Chondrocyte (in vitro differentiated cells): ENCODE results near the gene SFXN4. TPM values are rescaled to one million over a fixed set of nuclear protein-coding genes. Genes with fewer than 3 reads are reported as not detected.
A peak's percentile ranks its signal among the peaks of the same experiment; 100 is the strongest.

ENCODE experiments used
- DNase-seq: peaks from one replicate; pipeline ENCODE4 v3.0.0; 2021; ENCODE audit warnings: mixed read lengths, low spot score
- H3K27ac Mint-ChIP-seq: one replicate; pipeline ENCODE4 v1.8.0; 2021; ENCODE audit warnings: mild to moderate bottlenecking, moderate library complexity, mixed read lengths; ENCODE audit not compliant: unreplicated experiment
- H3K27me3 Mint-ChIP-seq: 2 replicates; pipeline ENCODE4 v1.8.0; 2021; ENCODE audit warnings: low read depth, mixed read lengths
- H3K36me3 Mint-ChIP-seq: 2 replicates; pipeline ENCODE4 v1.8.0; 2021; ENCODE audit warnings: low read depth, mixed read lengths
- H3K4me1 Mint-ChIP-seq: 2 replicates; pipeline ENCODE4 v1.8.0; 2021; ENCODE audit warnings: low read depth, mild to moderate bottlenecking, mixed read lengths
- H3K4me3 Mint-ChIP-seq: one replicate; pipeline ENCODE4 v1.8.0; 2021; ENCODE audit warnings: mild to moderate bottlenecking, moderate library complexity, mixed read lengths; ENCODE audit not compliant: unreplicated experiment
- H3K9me3 Mint-ChIP-seq: 2 replicates; pipeline ENCODE4 v1.8.0; 2021; ENCODE audit warnings: low read depth, mixed read lengths
- CTCF ChIP-seq: fragments of 200-600 bp; sonication (generic); IDR thresholded peaks from 2 replicates; pipeline ENCODE4 v1.5.0; 2021; ENCODE audit warnings: antibody characterized with exemption, mild to moderate bottlenecking, moderate library complexity
- long read RNA-seq: library from polyadenylated mRNA; stranded (forward); transcript quantifications from one replicate; pipeline ENCODE4 v2.0.0, GENCODE V29; 2021
- total RNA-seq: library from RNA; stranded (reverse); gene quantifications from 3 replicates; pipeline ENCODE4 v1.2.1, GENCODE V29; 2021

The SFXN4 gene
- total RNA-seq = 12.8 to 13.9 TPM (median 13.9 TPM) in 3 replicates
- long read RNA-seq, transcript SFXN4-201 (14 exons, 1,363 nt) = major isoform, 12 of 15 reads
- long read RNA-seq, partial matches to known transcripts = 0 of 15 reads
- long read RNA-seq, other reads (novel, unspliced or antisense) = 3 of 15 reads

- TF ChIP-seq CTCF = peak; percentile 27
- no peak for DNase-seq
- no peaks in the 10 kb centered on the region for H3K9me3 Mint-ChIP-seq
- peak within 1 kb of the TSS; percentile 85 for H3K27ac Mint-ChIP-seq
- no peaks in the 10 kb centered on the region for H3K27me3 Mint-ChIP-seq
- H3K36me3 Mint-ChIP-seq = peaks cover 14% of the 10 kb centered on the region
- peaks cover 11% of the 10 kb centered on the region for H3K4me1 Mint-ChIP-seq
- peak within 1 kb of the TSS; percentile 82 for H3K4me3 Mint-ChIP-seq
These were observed at the start of gene SFXN4 for GRCh38 chr10:119165171-119166117. TSS of gene SFXN4 (minus strand) at chr10:119165714. CDS start at chr10:119165647, 67 bp downstream.

DNA sequence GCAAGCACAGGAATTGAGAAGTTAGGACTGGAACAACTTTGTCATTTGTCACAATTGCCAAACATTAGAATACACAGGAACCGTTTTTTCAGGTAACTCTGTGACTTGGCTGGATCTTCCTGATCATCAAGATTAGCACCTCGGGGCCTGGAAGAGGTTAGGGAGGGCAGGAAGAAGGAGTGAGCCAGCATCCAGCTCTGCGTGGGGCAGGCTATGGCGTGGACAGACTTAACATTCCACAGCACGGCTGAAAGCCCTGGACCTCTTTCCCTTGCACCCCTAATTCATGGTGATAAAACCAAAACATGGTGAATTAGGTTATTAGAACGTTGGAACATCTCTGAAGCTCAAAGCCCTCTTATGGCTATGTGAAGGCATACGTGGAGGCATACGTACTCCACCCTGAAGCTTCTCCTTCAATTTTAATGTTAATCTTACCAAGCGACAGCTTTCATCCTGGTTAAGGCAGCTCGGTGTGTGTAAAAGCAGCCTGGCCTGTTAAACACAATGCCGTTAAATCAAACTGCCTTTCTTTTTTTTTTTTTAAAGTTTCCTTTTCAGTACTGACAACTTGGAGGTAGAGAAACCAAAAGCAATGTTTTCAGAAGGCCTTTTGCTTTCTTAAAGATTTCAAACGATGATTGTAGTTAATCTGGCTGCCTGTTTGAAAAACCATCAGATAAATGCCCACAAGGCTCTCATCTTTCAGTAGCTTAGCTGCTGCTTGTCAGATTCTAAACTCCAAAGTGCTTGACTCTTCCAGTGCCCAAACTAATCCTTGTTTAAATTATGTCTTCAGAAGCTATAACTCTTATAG lies 46.3 kb upstream of the SFXN4 start:
- H3K9me3 Mint-ChIP-seq = no peaks in the 10 kb centered on the region
- peak overlapping the region; percentile 89 for H3K27ac Mint-ChIP-seq
- peak overlapping the region; percentile 35 for H3K4me3 Mint-ChIP-seq
- H3K27me3 Mint-ChIP-seq = no peaks in the 10 kb centered on the region
- DNase-seq = peak; percentile 35
- peaks cover 46% of the 10 kb centered on the region for H3K4me1 Mint-ChIP-seq
- no peaks in the 10 kb centered on the region for H3K36me3 Mint-ChIP-seq
- peak; percentile 0 for TF ChIP-seq CTCF

GRCh38 chr10:119211176-119211575 lies 45.7 kb upstream of the SFXN4 start:
- peaks cover 51% of the 10 kb centered on the region for H3K4me1 Mint-ChIP-seq
- no peaks in the 10 kb centered on the region for H3K36me3 Mint-ChIP-seq
- DNase-seq = no peak
- no peak for TF ChIP-seq CTCF
- peak overlapping the region; percentile 89 for H3K27ac Mint-ChIP-seq
- peak overlapping the region; percentile 35 for H3K4me3 Mint-ChIP-seq
- no peaks in the 10 kb centered on the region for H3K9me3 Mint-ChIP-seq
- H3K27me3 Mint-ChIP-seq = no peaks in the 10 kb centered on the region

DNA sequence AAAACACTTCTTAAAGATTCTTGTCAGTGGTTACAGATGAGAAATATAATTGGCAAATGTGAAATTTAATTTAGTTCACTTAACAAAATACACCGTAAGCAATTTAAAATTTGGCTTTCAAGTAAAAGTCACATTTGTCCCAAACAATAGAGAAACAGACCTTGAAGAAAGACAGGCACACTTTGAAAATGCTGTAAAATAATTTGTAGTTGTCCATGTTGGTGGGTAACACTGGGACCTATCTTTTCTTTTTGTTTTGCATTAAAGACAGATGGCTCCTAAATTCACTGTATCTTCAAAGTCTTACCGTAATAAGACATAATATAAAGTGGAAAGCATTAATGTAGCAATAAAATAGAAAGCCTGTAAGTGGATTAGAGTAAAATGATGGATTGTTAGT lies 45.1 kb upstream of the SFXN4 start:
- Mint-ChIP-seq H3K36me3 (no peaks in the 10 kb centered on the region), H3K4me3 (peak overlapping the region; percentile 13), H3K4me1 (peaks cover 53% of the 10 kb centered on the region), H3K9me3 (no peaks in the 10 kb centered on the region), H3K27me3 (no peaks in the 10 kb centered on the region), H3K27ac (peak overlapping the region; percentile 89)
- DNase-seq = no peak
- TF ChIP-seq CTCF = no peak
